Mesendoderm (in vitro differentiated cells): ENCODE results near the gene B4GALNT3.

Experiments used
- DNase-seq: peaks from one replicate; pipeline ENCODE4 v3.0.0; 2013
- H2AK5ac ChIP-seq: 2 replicates; pipeline ENCODE4 v1.6.1; 2013; ENCODE audit warnings: low read length, inconsistent platforms
- H2BK120ac ChIP-seq: 2 replicates; pipeline ENCODE4 v1.6.1; 2013; ENCODE audit warnings: low read depth, mild to moderate bottlenecking, low read length, moderate library complexity, mixed read lengths
- H2BK15ac ChIP-seq: replicated peaks from 2 replicates; pipeline ENCODE4 v1.6.1; 2013; ENCODE audit warnings: low read depth, mild to moderate bottlenecking, moderate library complexity
- H2BK5ac ChIP-seq: 2 replicates; pipeline ENCODE4 v1.6.1; 2013; ENCODE audit warnings: low read length, inconsistent platforms
- H3K18ac ChIP-seq: 2 replicates; pipeline ENCODE4 v1.6.1; 2013; ENCODE audit warnings: mild to moderate bottlenecking, low read length, mixed read lengths
- H3K23ac ChIP-seq: one replicate; pipeline ENCODE4 v1.6.1; 2013; ENCODE audit warnings: low read length
- H3K27ac ChIP-seq: 2 replicates; pipeline ENCODE4 v1.5.1; 2013; ENCODE audit warnings: low read depth, mild to moderate bottlenecking, inconsistent platforms, low read length, moderate library complexity
- H3K27me3 ChIP-seq: 2 replicates; pipeline ENCODE4 v1.6.1; 2013; ENCODE audit warnings: low read length, control low read depth, mild to moderate bottlenecking, inconsistent platforms; ENCODE audit not compliant: insufficient read depth, poor library complexity
- H3K36me3 ChIP-seq: 2 replicates; pipeline ENCODE4 v1.6.1; 2013; ENCODE audit warnings: low read length, inconsistent platforms; ENCODE audit not compliant: control insufficient read depth, insufficient read depth
- H3K4ac ChIP-seq: one replicate; pipeline ENCODE4 v1.6.1; 2013; ENCODE audit warnings: low read depth, mild to moderate bottlenecking, low read length, moderate library complexity
- H3K4me1 ChIP-seq: 2 replicates; pipeline ENCODE4 v1.6.1; 2013; ENCODE audit warnings: low read depth, low read length, inconsistent platforms; ENCODE audit not compliant: control insufficient read depth
- H3K4me2 ChIP-seq: 2 replicates; pipeline ENCODE4 v1.6.1; 2013; ENCODE audit warnings: low read length
- H3K4me3 ChIP-seq: 2 replicates; pipeline ENCODE4 v1.5.1; 2013; ENCODE audit warnings: mild to moderate bottlenecking, low read length
- H3K56ac ChIP-seq: one replicate; pipeline ENCODE4 v1.6.1; 2013; ENCODE audit warnings: low read length
- H3K79me1 ChIP-seq: 2 replicates; pipeline ENCODE4 v1.6.1; 2013; ENCODE audit warnings: low read length, inconsistent platforms
- H3K79me2 ChIP-seq: 2 replicates; pipeline ENCODE4 v1.6.1; 2013; ENCODE audit warnings: mild to moderate bottlenecking, low read length; ENCODE audit not compliant: control insufficient read depth, insufficient read depth
- H3K9ac ChIP-seq: 2 replicates; pipeline ENCODE4 v1.6.1; 2013; ENCODE audit warnings: low read length, inconsistent platforms
- H4K5ac ChIP-seq: one replicate; pipeline ENCODE4 v1.6.1; 2013; ENCODE audit warnings: low read length
- H4K8ac ChIP-seq: one replicate; pipeline ENCODE4 v1.6.1; 2013; ENCODE audit warnings: low read depth, mild to moderate bottlenecking, control low read depth, low read length, moderate library complexity
- WGBS: extraction: QIAGEN DNeasy Blood & Tissue Kit; methylation state at CpG from one replicate; pipeline ENCODE4 v1.1.7; 2013; ENCODE audit warnings: low lambda C conversion rate, missing lambda C conversion rate; ENCODE audit not compliant: insufficient coverage; ENCODE audit errors: extremely low coverage; 5-methylcytosine and 5-hydroxymethylcytosine counted together

The B4GALNT3 gene

GRCh38 chr12:505221-505620 lies 45.5 kb downstream of the B4GALNT3 start:
- Histone ChIP-seq H3K4ac (no peak overlapping the region), H2AK5ac (no peak overlapping the region), H3K27me3 (no peaks in the 10 kb centered on the region), H3K56ac (no peak overlapping the region), H3K36me3 (no peaks in the 10 kb centered on the region), H3K9ac (no peak overlapping the region), H3K18ac (no peak overlapping the region), H2BK5ac (no peak overlapping the region), H3K23ac (no peak overlapping the region), H4K8ac (no peak overlapping the region), H3K79me1 (no peaks in the 10 kb centered on the region), H3K27ac (no peak overlapping the region), H3K79me2 (no peaks in the 10 kb centered on the region), H3K4me1 (peaks cover 26% of the 10 kb centered on the region), H4K5ac (no peak overlapping the region), H2BK15ac (no peak overlapping the region), H3K4me2 (no peak overlapping the region), H3K4me3 (no peak overlapping the region), H2BK120ac (no peak overlapping the region)
- no CpG with 5 or more reads among the region's 4 CpGs for WGBS
- no peak for DNase-seq

GRCh38 chr12:507391-507796 lies 47.7 kb downstream of the B4GALNT3 start:
- H3K4me2 ChIP-seq: no peak overlapping the region
- no peak overlapping the region for H3K4me3 ChIP-seq
- H2BK120ac ChIP-seq: no peak overlapping the region
- H3K27me3 ChIP-seq: no peaks in the 10 kb centered on the region
- no peaks in the 10 kb centered on the region for H3K36me3 ChIP-seq
- no peak overlapping the region for H3K18ac ChIP-seq
- no peak overlapping the region for H3K4ac ChIP-seq
- no peak overlapping the region for H2AK5ac ChIP-seq
- peak; percentile 32 for DNase-seq
- no peak overlapping the region for H2BK15ac ChIP-seq
- H4K8ac ChIP-seq: no peak overlapping the region
- no peaks in the 10 kb centered on the region for H3K79me1 ChIP-seq
- H3K27ac ChIP-seq: no peak overlapping the region
- H4K5ac ChIP-seq: no peak overlapping the region
- no peaks in the 10 kb centered on the region for H3K79me2 ChIP-seq
- no peak overlapping the region for H3K9ac ChIP-seq
- H3K23ac ChIP-seq: no peak overlapping the region
- H3K4me1 ChIP-seq: peaks cover 24% of the 10 kb centered on the region
- no CpG with 5 or more reads among the region's 9 CpGs for WGBS
- no peak overlapping the region for H3K56ac ChIP-seq
- no peak overlapping the region for H2BK5ac ChIP-seq

GRCh38 chr12:508145-508544 lies 48.4 kb downstream of the B4GALNT3 start:
- Histone ChIP-seq H3K23ac (no peak overlapping the region), H3K27ac (no peak overlapping the region), H4K5ac (no peak overlapping the region), H3K27me3 (no peaks in the 10 kb centered on the region), H3K79me1 (no peaks in the 10 kb centered on the region), H3K79me2 (no peaks in the 10 kb centered on the region), H3K4ac (no peak overlapping the region), H3K4me2 (no peak overlapping the region), H3K18ac (no peak overlapping the region), H3K56ac (no peak overlapping the region), H2AK5ac (no peak overlapping the region), H2BK120ac (no peak overlapping the region), H4K8ac (no peak overlapping the region), H2BK15ac (no peak overlapping the region), H3K9ac (no peak overlapping the region), H3K36me3 (no peaks in the 10 kb centered on the region), H3K4me3 (no peak overlapping the region), H2BK5ac (no peak overlapping the region), H3K4me1 (peaks cover 21% of the 10 kb centered on the region)
- DNase-seq: no peak
- WGBS: no CpG with 5 or more reads among the region's 2 CpGs

GRCh38 chr12:508795-509194 lies 49.1 kb downstream of the B4GALNT3 start:
- H2AK5ac ChIP-seq: peak overlapping the region; percentile 43
- no peaks in the 10 kb centered on the region for H3K27me3 ChIP-seq
- H3K18ac ChIP-seq: no peak overlapping the region
- H3K79me1 ChIP-seq: no peaks in the 10 kb centered on the region
- H4K5ac ChIP-seq: no peak overlapping the region
- no peak overlapping the region for H3K4ac ChIP-seq
- WGBS: no CpG with 5 or more reads among the region's 5 CpGs
- no peak overlapping the region for H2BK120ac ChIP-seq
- H3K9ac ChIP-seq: no peak overlapping the region
- H3K36me3 ChIP-seq: no peaks in the 10 kb centered on the region
- H3K4me3 ChIP-seq: no peak overlapping the region
- H3K79me2 ChIP-seq: no peaks in the 10 kb centered on the region
- H2BK15ac ChIP-seq: no peak overlapping the region
- peak overlapping the region; percentile 29 for H3K56ac ChIP-seq
- H3K4me2 ChIP-seq: no peak overlapping the region
- H3K27ac ChIP-seq: peak overlapping the region; percentile 76
- peak overlapping the region; percentile 66 for H2BK5ac ChIP-seq
- H3K23ac ChIP-seq: no peak overlapping the region
- no peak for DNase-seq
- peaks cover 18% of the 10 kb centered on the region for H3K4me1 ChIP-seq
- H4K8ac ChIP-seq: no peak overlapping the region

- Histone ChIP-seq H3K56ac (peak overlapping the region; percentile 74), H4K8ac (no peak overlapping the region), H2BK120ac (no peak overlapping the region), H3K27ac (peak overlapping the region; percentile 76), H3K23ac (no peak overlapping the region), H3K4me1 (peaks cover 18% of the 10 kb centered on the region), H3K9ac (peak overlapping the region; percentile 23), H3K79me1 (no peaks in the 10 kb centered on the region), H3K4ac (no peak overlapping the region), H3K4me2 (peak overlapping the region; percentile 10), H3K36me3 (no peaks in the 10 kb centered on the region), H2AK5ac (peak overlapping the region; percentile 40), H3K27me3 (no peaks in the 10 kb centered on the region), H3K18ac (peak overlapping the region; percentile 25), H3K79me2 (no peaks in the 10 kb centered on the region), H2BK15ac (no peak overlapping the region), H3K4me3 (no peak overlapping the region), H2BK5ac (peak overlapping the region; percentile 86), H4K5ac (peak overlapping the region; percentile 24)
- DNase-seq: peak; percentile 79
- WGBS: no CpG with 5 or more reads among the region's 5 CpGs
These were observed 49.8 kb downstream of the B4GALNT3 start for GRCh38 chr12:509500-509899.
